Neural cell (in vitro differentiated cells): ENCODE results near the gene TOGARAM2. TPM values are rescaled to one million over a fixed set of nuclear protein-coding genes. Genes with fewer than 3 reads are reported as not detected.

Experiments
- H2AFZ ChIP-seq: fragments of 200-600, 300-800 bp; sonication (generic), shearing (Covaris generic); 2 replicates; pipeline ENCODE4 v1.6.0; 2014; ENCODE audit warnings: low read depth, mild to moderate bottlenecking, antibody characterized with exemption, low read length, moderate library complexity
- H3F3A ChIP-seq: fragments of 200-600 bp; shearing (Covaris generic); 2 replicates; pipeline ENCODE4 v1.6.1; 2016; ENCODE audit warnings: mild to moderate bottlenecking, moderate library complexity, mixed read lengths, antibody characterized with exemption, low read length; ENCODE audit not compliant: insufficient read depth, poor library complexity, severe bottlenecking
- H3K27ac ChIP-seq: fragments of 200-600, 300-800 bp; sonication (generic), shearing (Covaris generic); 2 replicates; pipeline ENCODE4 v1.5.1; 2014; ENCODE audit warnings: mild to moderate bottlenecking, low read length, moderate library complexity
- H3K27me3 ChIP-seq: fragments of 300-800, 200-600 bp; sonication (generic), shearing (Covaris generic); 2 replicates; pipeline ENCODE4 v1.6.0; 2014; ENCODE audit warnings: mild to moderate bottlenecking, low read depth, low read length, moderate library complexity; ENCODE audit not compliant: insufficient read depth
- H3K36me3 ChIP-seq: fragments of 300-800, 200-600 bp; sonication (generic), shearing (Covaris generic); 2 replicates; pipeline ENCODE4 v1.5.1; 2014; ENCODE audit warnings: mild to moderate bottlenecking, antibody characterized with exemption, low read length, moderate library complexity; ENCODE audit not compliant: insufficient read depth
- H3K4me2 ChIP-seq: fragments of 300-800, 200-600 bp; sonication (generic), shearing (Covaris generic); 2 replicates; pipeline ENCODE4 v1.6.0; 2014; ENCODE audit warnings: mild to moderate bottlenecking, low read length
- H3K4me3 ChIP-seq: fragments of 300-800, 200-600 bp; sonication (generic), shearing (Covaris generic); 2 replicates; pipeline ENCODE4 v1.5.1; 2014; ENCODE audit warnings: mild to moderate bottlenecking, low read length, moderate library complexity
- H3K79me2 ChIP-seq: fragments of 200-600 bp; shearing (Covaris generic); replicated peaks from 2 replicates; pipeline ENCODE4 v1.6.0; 2014; ENCODE audit warnings: mild to moderate bottlenecking, low read length, moderate library complexity; ENCODE audit not compliant: insufficient read depth
- H3K9ac ChIP-seq: fragments of 300-800, 200-600 bp; sonication (generic), shearing (Covaris generic); 2 replicates; pipeline ENCODE4 v1.6.1; 2016; ENCODE audit warnings: mild to moderate bottlenecking, low read length, mixed read lengths
- H3K9me2 ChIP-seq: fragments of 200-600 bp; shearing (Covaris generic); 2 replicates; pipeline ENCODE4 v1.6.1; 2016; ENCODE audit warnings: mild to moderate bottlenecking, low read length, mixed read lengths; ENCODE audit not compliant: insufficient read depth
- H3K9me3 ChIP-seq: fragments of 200-600, 300-800 bp; sonication (generic), shearing (Covaris generic); 2 replicates; pipeline ENCODE4 v1.6.1; 2016; ENCODE audit warnings: mild to moderate bottlenecking, mixed run types, low read length, moderate library complexity, mixed read lengths
- H4K20me1 ChIP-seq: fragments of 200-600 bp; shearing (Covaris generic); 2 replicates; pipeline ENCODE4 v1.6.1; 2016; ENCODE audit warnings: mild to moderate bottlenecking, mixed run types; ENCODE audit not compliant: insufficient read depth
- EP300 ChIP-seq: fragments of 450-650 bp; conservative IDR thresholded peaks from 2 replicates; pipeline ENCODE4 v1.6.1; 2014; ENCODE audit warnings: antibody characterized with exemption, mild to moderate bottlenecking, moderate library complexity; ENCODE audit not compliant: poor library complexity, severe bottlenecking
- EZH2 ChIP-seq: fragments of 200-600, 300-800 bp; shearing (Covaris generic), sonication (generic); IDR thresholded peaks from 2 replicates; pipeline ENCODE4 v1.6.1; 2014; ENCODE audit warnings: antibody characterized with exemption, low read length, borderline replicate concordance, mild to moderate bottlenecking; ENCODE audit not compliant: insufficient read depth, poor library complexity, severe bottlenecking
- MXI1 ChIP-seq: fragments of 450-650 bp; conservative IDR thresholded peaks from 2 replicates; pipeline ENCODE4 v1.6.1; 2014; ENCODE audit warnings: antibody characterized with exemption, mild to moderate bottlenecking; ENCODE audit not compliant: poor library complexity, severe bottlenecking
- POLR2AphosphoS5 ChIP-seq: IDR thresholded peaks from 2 replicates; pipeline ENCODE4 v1.6.1; 2012
- RAD21 ChIP-seq: fragments of 450-650 bp; conservative IDR thresholded peaks from 2 replicates; pipeline ENCODE4 v1.6.1; 2014; ENCODE audit warnings: antibody characterized with exemption, mild to moderate bottlenecking, moderate library complexity
- SMC3 ChIP-seq: fragments of 450-650 bp; conservative IDR thresholded peaks from 2 replicates; pipeline ENCODE4 v1.6.1; 2014; ENCODE audit warnings: antibody characterized with exemption, mild to moderate bottlenecking, moderate library complexity; ENCODE audit not compliant: poor library complexity
- TAF1 ChIP-seq: IDR thresholded peaks from 2 replicates; pipeline ENCODE4 v1.6.1; 2012; ENCODE audit warnings: low read depth
- polyA plus RNA-seq: library from polyadenylated mRNA; depleted of rRNA; stranded (reverse); fragments of >200 nt; gene quantifications from 2 replicates; pipeline ENCODE4 v1.2.3, GENCODE V29; 2014
- TF ChIP-seq, protein P1 (sequence below): IDR thresholded peaks from 2 replicates; pipeline ENCODE4 v1.6.1; 2012; ENCODE audit warnings: borderline replicate concordance
- TF ChIP-seq, protein P2 (sequence below): fragments of 450-650 bp; IDR thresholded peaks from 2 replicates; pipeline ENCODE4 v1.5.1; 2014; ENCODE audit warnings: antibody characterized with exemption, mild to moderate bottlenecking, moderate library complexity; ENCODE audit not compliant: poor library complexity, severe bottlenecking

The TOGARAM2 gene
- polyA plus RNA-seq, 1 donor from 2014 or later, result 0.10 TPM

DNA sequence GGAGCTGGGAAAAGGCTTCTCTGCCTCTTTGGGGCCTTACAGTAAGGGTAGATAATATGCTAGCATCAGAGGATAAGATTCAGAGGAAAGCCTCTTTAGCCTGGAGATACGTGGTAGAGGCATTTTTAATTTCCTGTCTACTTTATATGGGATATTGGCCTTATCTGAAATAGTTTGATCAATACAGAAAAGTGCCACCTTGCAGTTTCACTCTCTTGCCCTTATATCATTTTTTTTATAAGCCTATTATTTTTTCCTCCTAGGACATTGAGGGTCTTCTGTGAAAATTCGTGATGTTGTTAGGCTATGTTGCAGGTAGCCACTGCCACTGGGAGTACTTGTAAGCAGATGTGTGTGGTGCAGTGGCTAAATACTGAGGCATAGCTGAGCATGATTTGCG lies 40.1 kb upstream of the TOGARAM2 start:
- H3K36me3 ChIP-seq, result peaks cover 4% of the 10 kb centered on the region

GRCh38 chr2:28944535-28945248 lies 36.4 kb upstream of the TOGARAM2 start:
- Histone ChIP-seq H3K9me2 (no peaks in the 10 kb centered on the region), H3K9ac (no peak overlapping the region), H3K9me3 (peaks cover 2% of the 10 kb centered on the region), H4K20me1 (no peaks in the 10 kb centered on the region), H3K27ac (no peak overlapping the region), H3K4me2 (no peak overlapping the region), H3F3A (no peaks in the 10 kb centered on the region), H3K4me3 (no peak overlapping the region), H2AFZ (no peak overlapping the region), H3K27me3 (no peaks in the 10 kb centered on the region), H3K79me2 (no peaks in the 10 kb centered on the region), H3K36me3 (peaks cover 18% of the 10 kb centered on the region)
- no peak for TF ChIP-seq EP300
- TF ChIP-seq POLR2AphosphoS5, result no peak
- no peak for TF ChIP-seq MXI1
- no peak for TF ChIP-seq TAF1
- no peak for TF ChIP-seq SMC3
- TF ChIP-seq, protein P1, sequence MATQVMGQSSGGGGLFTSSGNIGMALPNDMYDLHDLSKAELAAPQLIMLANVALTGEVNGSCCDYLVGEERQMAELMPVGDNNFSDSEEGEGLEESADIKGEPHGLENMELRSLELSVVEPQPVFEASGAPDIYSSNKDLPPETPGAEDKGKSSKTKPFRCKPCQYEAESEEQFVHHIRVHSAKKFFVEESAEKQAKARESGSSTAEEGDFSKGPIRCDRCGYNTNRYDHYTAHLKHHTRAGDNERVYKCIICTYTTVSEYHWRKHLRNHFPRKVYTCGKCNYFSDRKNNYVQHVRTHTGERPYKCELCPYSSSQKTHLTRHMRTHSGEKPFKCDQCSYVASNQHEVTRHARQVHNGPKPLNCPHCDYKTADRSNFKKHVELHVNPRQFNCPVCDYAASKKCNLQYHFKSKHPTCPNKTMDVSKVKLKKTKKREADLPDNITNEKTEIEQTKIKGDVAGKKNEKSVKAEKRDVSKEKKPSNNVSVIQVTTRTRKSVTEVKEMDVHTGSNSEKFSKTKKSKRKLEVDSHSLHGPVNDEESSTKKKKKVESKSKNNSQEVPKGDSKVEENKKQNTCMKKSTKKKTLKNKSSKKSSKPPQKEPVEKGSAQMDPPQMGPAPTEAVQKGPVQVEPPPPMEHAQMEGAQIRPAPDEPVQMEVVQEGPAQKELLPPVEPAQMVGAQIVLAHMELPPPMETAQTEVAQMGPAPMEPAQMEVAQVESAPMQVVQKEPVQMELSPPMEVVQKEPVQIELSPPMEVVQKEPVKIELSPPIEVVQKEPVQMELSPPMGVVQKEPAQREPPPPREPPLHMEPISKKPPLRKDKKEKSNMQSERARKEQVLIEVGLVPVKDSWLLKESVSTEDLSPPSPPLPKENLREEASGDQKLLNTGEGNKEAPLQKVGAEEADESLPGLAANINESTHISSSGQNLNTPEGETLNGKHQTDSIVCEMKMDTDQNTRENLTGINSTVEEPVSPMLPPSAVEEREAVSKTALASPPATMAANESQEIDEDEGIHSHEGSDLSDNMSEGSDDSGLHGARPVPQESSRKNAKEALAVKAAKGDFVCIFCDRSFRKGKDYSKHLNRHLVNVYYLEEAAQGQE, result no peak
- TF ChIP-seq RAD21, result no peak
- TF ChIP-seq, protein P2, sequence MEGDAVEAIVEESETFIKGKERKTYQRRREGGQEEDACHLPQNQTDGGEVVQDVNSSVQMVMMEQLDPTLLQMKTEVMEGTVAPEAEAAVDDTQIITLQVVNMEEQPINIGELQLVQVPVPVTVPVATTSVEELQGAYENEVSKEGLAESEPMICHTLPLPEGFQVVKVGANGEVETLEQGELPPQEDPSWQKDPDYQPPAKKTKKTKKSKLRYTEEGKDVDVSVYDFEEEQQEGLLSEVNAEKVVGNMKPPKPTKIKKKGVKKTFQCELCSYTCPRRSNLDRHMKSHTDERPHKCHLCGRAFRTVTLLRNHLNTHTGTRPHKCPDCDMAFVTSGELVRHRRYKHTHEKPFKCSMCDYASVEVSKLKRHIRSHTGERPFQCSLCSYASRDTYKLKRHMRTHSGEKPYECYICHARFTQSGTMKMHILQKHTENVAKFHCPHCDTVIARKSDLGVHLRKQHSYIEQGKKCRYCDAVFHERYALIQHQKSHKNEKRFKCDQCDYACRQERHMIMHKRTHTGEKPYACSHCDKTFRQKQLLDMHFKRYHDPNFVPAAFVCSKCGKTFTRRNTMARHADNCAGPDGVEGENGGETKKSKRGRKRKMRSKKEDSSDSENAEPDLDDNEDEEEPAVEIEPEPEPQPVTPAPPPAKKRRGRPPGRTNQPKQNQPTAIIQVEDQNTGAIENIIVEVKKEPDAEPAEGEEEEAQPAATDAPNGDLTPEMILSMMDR, result no peak
- no peak for TF ChIP-seq EZH2

More for the DNA sequence above, 40.1 kb upstream of the TOGARAM2 start:
- no peaks in the 10 kb centered on the region for H4K20me1 ChIP-seq
- H3K4me2 ChIP-seq, result no peak overlapping the region
- TF ChIP-seq SMC3 (no peak), TAF1 (no peak), EZH2 (no peak), POLR2AphosphoS5 (no peak), MXI1 (no peak), EP300 (no peak), RAD21 (no peak)
- TF ChIP-seq, protein P1, result no peak
- TF ChIP-seq, protein P2, result no peak
- H3K27me3 ChIP-seq, result no peaks in the 10 kb centered on the region
- no peak overlapping the region for H3K27ac ChIP-seq
- H2AFZ ChIP-seq, result no peak overlapping the region
- H3K4me3 ChIP-seq, result no peak overlapping the region
- H3K79me2 ChIP-seq, result no peaks in the 10 kb centered on the region
- H3F3A ChIP-seq, result no peaks in the 10 kb centered on the region
- no peaks in the 10 kb centered on the region for H3K9me2 ChIP-seq
- no peak overlapping the region for H3K9ac ChIP-seq
- H3K9me3 ChIP-seq, result no peaks in the 10 kb centered on the region
